HG02884 (cell line): ENCODE data around the gene SND1.
"Not testable (repeated sequence)": the region's sequence is repeated elsewhere in the genome, so short reads cannot be mapped to it uniquely, and the experiment has no call there.

Experiments
- ATAC-seq: cut with Tn5 transposase; IDR thresholded peaks from one replicate; pipeline ENCODE4 v1.9.1; 2021; ENCODE audit warnings: mild to moderate bottlenecking, moderate library complexity; ENCODE audit not compliant: unreplicated experiment

The SND1 gene

DNA sequence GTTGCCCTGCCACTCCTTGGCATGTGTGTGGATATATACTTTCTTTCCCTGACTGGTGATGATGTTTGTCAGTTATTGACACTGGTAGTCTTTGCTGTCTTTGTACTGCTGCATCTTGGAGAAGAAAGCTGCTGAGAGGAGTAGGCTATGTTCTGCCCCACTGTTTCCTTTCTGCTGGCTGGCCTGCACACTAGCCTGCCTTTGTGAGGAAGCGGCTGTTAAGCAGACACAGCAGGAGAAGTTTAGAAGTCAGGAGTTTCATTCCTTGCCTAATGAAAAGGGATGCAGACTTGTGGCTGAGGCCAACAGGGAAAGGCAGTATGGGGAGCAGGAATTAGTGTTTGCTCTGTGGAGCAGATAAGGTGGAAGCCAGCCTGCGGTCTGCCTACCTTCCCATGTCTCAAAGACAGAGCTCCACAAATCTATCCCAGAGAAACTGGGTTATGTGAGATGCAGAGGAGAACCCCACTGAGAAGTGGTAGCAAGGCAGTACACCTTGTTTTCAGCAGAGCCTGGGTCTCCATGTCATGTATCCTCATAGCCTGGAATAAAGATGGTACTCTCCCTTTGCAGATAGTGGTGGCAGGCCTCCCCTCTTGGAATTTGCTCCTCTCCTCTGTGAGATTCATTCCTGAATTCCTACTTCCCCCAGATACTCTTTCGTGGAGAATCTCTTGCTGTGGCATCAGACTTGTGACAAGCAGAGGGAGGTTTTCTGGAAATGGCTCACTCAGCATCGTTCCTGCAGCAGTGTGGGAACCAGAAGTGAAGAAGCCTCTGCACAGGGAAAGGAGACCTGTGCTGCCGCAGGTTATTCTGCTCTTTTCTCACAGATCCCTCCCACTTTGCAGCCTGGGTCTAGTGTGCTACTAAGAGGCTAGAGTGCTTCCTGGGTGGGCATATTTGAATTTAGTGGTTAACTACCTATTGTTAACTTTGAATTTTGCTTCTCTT, 249.0 kb downstream of the SND1 start:
- ATAC-seq = peak; percentile 42

DNA sequence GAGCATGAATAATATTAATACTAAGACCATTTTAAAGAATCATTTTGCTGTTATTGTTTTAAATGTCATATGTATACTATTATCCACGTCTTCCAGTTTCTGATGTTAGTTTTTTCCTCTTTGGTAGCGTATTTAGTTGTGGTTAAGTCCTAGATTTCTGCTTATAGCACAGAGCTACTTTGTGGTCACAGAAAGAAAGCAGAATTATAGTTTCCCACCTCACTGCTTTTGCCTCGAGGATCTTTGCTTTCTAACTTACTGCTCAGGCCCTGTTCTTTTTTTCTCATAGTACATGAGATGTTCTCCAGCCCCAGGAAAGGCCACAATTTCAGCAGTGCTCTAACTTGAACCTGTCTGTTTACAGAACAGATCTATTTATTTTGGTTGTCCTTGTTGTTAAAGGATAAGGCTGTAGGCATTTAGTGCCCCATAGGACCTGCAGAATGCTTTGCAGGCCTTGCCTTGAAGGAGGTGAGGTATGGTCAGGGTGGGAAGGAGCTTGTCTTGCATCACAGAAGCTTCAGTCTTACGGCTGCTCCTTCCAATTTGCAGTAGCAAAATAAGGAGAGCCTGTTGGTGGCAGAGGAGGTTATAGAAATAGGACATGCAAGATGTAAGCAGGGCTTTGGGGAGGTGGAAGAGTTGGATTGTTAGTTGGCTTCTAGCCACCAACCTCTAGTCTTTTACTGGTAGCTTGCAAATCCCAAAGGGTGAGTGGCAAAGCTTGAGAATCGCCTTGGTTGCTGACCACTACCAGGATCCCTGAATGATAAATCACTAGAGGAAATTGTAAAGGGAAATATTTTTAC, 250.1 kb downstream of the SND1 start:
- ATAC-seq = peak; percentile 41

DNA sequence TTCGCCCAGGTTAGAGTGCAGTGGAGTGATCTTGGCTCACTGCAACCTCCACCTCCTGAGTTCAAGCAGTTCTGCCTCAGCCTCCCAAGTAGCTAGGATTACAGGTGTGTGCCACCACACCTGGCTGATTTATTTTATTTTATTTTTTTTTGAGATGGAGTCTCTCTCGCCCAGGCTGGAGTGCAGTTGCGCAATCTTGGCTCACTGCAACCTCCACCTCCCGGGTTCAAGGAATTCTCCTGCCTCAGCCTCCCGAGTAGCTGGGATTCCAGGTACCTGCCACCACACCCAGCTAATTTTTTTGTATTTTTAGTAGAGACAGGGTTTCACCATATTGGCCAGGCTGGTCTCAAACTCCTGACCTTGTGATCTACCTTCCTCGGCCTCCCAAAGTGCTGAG, 250.8 kb downstream of the SND1 start:
- ATAC-seq = not testable (repeated sequence)

DNA sequence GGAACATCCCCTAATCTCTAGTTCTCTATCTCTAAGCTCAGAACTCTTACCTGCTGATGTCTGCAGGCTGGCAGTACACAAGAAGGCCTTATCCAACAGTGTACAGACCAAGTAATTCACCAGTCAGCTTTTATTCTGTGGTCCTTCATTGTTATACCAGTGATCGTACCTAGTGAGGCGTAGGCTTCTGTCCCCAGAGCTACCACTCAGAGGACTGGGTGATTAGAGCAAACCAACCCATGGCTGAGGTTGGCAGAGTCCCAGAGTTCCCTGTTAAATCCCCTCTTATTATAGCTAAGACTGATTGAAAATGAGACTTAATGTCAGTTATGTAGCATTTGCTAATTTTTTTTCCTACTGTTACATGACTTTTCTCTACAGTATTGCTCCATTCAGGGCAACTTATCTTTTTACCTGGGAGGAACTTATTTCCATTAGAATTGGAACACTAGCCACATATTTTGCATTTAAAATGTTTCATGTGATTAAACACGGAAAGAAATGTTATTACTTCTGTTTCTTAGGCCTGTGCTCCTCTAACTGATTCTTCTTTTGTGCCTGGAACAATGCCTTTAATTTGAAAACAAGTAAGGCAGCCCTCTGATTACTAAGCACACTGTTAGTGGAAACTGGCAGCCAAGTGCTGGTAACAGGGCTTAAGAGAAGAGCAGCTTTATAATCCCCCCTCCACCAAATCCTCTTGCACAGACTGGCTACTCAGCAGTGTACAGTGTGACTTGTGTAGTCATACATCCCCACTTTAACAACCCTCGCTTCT, 252.1 kb downstream of the SND1 start:
- ATAC-seq = no peak

DNA sequence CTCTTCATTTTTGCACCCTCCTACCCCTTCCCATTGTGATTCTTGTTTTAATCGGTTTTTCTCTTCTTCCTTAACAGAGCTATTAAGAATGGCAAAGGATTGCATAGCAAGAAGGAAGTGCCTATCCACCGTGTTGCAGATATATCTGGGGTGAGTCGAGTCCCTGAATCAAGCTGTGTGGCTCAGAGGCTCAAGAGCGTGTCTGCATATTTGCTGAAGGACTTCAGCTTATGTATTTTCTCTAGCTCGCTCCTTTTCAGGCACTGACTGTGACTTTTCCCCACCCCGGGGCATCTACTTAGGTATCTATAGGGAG, 252.6 kb downstream of the SND1 start:
- no peak for ATAC-seq

DNA sequence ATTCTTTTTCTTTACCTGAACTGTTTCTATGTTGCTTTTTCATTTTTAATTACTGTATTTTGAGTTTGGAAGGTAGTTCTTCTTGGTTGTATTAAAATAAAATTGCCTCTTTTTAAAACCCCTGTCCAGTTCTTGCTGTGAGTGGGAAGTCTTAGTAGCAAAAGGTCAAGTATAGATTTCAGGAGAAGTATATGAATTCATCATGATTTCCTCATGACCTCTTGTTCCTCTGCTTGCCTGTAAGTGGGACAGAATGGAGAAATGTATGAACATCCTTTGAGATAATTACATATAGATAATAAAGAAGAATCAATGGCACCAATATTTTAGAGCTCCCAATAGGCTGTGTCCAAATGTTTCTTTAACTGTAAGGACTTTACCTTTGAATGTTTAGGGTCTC, 253.0 kb downstream of the SND1 start:
- no peak for ATAC-seq

DNA sequence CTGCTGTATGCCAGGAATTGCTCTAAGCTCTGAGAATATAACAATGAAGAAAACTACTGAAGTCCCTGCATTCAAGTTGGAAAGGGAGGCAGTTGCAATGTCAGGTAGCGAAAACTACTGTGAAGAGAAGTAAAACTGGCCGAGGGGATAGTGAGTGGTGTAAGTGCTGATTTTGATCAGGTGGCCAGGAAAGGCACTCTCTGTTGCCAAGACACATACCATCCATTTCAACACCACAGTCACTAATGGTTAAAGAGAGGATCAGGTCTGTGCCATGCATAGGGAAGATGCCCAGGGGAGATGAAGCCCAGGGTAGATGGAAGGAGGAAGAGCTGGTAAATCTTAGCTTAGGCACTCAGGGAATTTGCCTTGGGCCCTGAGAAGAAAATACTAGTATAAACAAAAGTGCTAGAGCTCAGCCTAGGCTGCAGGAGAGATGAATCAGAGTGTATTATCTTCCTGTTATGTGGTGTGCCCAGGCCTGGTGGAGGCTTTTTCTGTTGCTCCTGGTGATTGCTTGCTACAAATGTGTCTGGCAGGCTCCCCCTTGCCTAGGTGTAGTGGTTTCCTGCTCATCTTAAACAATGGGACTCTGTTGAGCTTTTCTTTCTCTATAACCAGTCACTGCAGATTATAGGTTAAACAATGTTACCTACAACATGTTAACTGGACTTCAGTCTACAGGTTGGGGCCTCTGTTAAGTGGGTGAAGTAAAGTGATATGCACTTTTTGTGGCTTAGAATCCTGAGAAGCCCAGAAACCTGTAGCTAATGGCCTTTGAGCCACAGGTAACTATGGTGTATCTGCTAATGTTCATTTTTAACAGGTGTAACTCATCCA, 253.7 kb downstream of the SND1 start:
- ATAC-seq = no peak

DNA sequence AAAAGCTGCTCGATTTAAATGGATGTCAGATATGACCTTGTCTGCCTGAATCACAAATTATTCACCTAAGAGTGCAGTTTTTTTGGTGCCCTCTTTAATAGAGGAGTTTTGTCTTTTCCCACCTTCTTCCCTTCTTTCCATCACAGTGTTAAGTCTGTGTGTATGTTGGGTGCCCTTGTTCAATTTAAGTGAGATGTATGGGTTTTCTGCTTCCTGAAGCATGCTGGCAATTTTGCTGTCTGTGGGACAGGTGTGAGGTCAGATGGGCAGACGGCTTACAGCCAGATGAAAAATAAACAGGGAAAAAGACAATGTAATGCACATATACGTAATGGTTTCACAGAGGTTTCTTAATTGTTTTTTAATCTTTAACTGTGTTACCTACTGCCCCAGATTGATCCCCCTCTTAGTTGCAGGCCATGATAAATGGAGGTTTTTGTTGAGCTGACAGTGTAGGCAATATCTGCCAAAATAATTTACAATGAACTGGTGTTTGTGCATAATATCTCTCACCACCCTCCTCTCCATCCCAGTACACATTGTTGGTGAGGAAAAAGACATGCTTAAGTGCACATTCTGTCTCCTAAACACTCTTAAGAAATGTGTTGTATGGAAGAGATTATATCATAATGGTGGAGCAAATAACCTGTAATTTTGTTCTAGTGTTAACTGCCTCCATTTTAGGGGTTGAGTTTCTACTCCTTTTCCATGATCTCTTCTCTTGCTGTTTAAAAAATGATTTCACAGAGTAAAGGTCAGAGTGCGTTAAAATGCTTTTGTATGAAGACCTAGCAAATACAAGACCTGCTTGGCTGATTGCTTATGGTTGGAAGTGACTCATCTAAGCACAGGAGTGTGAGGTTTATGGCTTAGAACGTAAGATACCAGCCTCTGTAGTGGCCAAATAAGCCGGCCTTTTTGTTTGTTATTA, 255.4 kb downstream of the SND1 start:
- ATAC-seq = no peak

DNA sequence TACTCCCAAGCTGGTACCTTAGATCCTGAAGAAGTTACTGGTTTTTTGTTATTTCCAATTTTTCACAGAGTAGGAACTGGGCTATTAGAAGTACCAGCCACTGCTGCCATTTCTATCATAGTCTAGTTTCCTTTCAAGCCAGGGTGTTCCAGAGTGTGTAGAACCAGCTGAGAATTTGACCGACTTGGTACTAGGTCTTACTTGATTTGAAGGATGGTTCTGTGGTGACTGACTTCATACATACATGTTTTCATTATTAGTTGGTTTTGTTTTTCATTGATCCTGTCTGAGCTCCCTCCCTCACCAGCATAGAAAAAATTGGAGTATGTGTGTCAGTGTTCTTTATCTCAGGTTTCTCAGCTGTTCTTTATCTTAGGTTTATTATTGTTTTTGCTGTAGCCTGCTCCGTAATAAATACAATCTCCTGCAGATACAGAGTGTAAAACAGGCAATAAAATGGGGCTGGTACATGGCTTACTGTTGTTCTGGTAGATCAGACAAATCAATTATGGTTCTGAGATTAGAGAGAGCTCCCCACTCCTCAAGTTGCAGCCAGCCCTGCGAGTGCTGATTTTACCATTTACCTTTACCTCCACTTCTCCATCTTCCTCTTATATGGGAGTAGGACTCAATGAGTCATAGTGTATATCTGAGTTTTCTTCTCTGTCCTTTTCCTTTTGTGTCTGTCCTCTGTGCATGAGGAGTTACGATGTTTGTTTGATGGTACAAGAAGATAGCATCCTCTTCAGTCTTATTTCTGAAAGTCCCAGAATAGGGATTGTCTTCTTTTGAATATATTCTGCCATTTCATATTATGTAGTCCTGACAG, 256.6 kb downstream of the SND1 start:
- no peak for ATAC-seq

DNA sequence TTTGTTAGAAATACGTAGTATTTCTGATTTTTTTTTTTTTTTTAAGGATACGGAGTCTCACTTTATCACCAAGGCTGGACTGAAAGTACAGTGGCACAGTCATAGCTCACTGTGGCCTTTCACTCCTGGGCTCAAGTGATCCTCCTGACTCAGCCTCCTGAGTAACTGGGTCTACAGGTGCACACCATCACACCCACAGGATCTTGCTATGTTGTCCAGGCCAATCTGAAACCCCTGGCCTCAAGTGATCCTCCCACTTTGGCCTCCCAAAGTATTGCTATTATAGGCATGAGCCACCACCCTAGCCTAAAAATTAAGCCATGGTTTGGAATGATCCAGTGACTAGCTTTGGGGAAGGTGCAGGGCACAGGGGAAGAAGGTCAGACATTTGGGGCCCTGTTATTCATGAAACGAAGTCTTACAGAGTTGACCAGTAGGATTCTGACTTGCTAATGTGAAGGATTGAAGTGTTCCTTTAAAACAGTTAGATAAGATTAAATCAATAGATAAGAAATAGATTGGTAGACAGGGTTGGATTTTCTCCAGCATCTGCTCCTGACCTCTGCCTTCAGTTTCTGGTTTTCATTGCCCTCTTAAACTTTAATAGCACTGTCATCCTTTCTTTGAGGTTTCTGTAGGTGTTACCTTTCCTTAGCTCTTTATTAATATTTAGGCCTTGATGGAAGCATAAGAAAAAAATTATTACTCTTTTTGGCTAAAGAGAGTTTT, 257.6 kb downstream of the SND1 start:
- ATAC-seq = no peak

DNA sequence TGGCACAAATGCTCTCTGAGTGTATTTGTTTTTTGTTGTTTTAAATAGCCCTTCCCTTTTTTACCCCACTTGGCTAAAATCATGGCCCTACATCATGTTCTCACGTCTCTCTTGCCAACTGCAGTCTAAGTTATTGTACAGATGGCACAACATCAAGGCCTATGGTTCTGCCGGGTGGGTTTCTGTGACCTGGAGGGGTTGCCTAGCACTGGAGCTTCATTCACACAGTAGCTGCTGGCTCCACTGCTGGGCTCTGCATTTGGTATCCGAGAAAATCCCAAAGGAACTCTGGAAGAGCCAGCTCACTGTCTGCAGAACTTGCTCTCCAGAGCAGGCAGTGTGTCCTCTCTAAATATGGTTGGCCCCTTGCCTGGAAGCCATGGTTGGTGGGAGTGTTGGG, 258.7 kb downstream of the SND1 start:
- ATAC-seq = no peak

DNA sequence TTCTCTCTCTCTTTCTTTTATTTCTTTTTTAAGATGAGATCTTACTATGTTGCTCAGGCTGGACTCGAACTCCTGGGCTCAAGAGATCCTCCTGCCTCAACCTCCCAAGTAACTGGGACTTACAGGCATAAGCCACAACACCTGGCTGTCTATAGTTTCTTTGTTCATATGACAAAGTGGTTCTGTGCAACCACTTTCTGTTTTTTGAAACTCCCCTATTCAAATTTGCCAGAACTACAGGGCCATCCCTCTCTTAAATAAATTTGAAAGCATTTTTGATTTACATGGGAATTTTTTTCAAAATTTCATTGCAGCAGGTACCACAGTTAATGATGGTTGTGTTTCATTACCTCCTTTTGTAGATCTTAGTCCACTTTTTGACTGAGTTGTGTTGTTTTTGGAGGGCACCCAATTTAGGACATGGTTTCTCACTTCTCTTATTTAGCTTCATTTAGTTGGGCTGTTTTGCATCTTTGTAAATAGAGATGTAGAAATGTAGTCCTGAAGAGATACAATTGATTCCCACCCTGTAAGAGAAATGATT, 260.0 kb downstream of the SND1 start:
- ATAC-seq = peak; percentile 84

DNA sequence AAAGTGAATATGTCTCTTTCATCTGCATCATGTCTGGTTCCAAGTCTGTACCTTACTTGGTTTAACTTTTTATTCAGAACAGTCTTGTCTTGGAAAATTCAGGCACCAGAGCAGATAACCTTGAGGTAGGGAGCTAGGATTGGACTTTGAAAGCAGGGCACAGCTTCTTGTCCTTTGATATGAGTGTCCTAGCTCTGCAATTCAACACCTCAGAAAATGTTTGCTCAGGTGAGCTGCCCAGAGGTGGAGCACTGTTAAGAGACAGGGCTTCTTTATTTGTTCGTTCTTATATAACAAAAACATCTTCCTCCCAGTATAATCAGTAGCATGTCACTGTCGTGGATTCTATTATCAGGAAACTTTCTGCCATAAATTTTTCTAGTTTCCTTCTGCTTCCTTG, 260.9 kb downstream of the SND1 start:
- ATAC-seq = no peak

DNA sequence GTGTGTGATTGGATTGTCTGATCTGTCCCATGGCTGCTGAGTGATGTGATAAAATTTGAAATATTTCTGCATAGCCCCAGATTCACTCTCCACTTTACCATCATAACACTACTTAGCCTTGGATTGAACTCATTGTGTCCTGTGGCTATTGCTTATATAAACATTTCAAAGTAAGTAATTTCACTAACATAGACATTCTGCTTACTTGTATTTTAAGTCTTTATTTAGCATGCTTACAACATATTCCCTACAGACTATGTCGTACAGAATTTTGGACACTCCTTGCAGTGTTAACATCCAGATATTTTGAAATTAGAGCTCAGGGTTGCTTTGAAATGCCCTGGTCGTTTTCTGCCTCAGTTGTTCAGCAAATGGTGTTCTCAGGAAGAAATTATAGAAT, 261.7 kb downstream of the SND1 start:
- ATAC-seq = no peak

DNA sequence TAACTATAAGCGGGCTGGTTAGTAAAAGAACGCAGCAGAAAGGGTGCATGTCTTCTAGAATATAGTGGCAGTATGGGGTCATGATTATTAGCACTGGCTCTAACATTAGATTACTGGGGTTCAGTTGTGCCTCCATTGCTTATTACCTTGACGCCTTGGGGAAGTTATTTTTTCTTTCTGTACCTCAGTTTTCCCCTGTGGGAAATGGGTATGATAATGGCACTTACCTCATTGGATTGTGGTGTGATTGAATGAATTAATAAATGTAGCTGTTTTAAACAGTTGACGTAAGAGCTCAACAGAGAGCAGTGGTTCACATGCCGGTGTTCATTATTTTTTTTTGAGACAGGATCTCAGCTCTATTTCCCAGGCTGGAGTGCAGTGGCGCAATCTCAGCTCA, 262.7 kb downstream of the SND1 start:
- ATAC-seq = no peak

DNA sequence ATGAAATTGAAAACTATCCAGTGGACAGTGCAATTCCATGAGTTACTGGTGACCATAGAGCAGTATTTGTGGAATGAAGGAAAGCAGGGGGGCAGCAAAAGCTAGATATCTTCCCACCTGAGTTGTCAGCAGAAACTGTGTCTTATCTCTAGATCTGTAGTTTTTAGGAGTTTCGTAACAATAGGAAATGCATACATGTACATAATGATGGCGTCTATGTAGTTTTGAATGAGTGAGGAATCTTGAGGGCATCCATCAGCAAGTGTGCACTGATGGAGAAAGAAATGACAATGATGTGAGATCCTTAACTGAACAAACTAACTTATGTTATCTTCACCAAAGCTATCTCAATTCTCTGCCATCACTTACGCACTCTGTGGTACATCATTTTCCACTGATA, 264.7 kb downstream of the SND1 start:
- ATAC-seq = no peak

DNA sequence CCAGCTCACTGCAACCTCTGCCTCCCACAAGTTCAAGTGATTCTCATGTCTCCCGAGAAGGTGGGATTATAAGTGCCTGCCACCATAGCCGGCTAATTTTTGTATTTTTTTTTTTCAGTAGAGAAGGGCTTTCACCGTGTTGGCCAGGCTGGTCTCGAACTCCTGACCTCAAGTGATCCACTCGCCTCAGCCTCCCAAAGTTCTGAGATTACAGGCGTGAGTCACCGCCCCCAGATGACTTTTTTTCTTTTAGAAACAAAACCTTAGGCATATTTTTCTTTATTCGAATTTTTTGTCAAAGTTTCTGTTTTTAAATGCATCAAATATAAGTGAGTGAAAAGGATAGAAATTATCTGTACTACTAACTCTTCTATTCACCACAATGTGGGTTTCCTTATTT, 266.1 kb downstream of the SND1 start:
- no peak for ATAC-seq
